ENCODE measurements around the gene LRP1B. TPM values are rescaled to one million over a fixed set of nuclear protein-coding genes. Genes with fewer than 3 reads are reported as not detected.

The LRP1B gene
- total and polyA plus RNA-seq, 2 of the 8 experiments (the other 6 are each of a cell fraction or from before 2014, with no cell fraction given), result 0.03 TPM; not detected in 1

DNA sequence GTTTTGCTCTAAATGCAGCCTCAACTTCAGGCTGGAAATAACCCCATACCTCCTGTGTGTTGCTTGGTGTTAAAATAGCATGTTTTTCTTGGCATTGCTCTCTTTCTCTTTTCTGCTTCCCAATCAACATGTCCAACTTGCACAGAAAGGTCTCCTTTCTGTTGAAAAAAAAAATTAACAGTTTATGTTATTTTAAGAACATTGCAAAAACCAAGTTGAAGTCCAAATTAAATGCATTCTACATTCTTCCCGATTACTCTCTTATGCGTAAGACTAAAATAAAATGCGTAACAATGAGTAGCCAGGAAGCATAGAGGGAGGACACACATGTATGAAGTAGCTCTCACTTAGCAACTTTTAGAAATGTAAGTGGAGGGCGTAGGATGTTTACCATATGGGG lies 1944.5 kb downstream of the LRP1B start:
- H3K9me3 ChIP-seq (ENCODE audit: insufficient read depth in 2 of 2, low read depth in 1 of 2, low read length in 1 of 2), result no peaks in the 10 kb centered on the region
- WGBS, 2 experiments (ENCODE audit: extremely low coverage in 1 of 2, insufficient coverage in 1 of 2, insufficient read length in 1 of 2, insufficient replicate concordance in 2 of 2, low coverage in 1 of 2, low lambda C conversion rate in 2 of 2, missing lambda C conversion rate in 1 of 2), result 79% methylated on average over 4 of the region's 4 CpGs; no CpG with 5 or more reads in 1 of the 2 experiments
- H2BK5ac ChIP-seq (ENCODE audit: low read depth, low read length), result no peak overlapping the region
- TF ChIP-seq TEAD4 (IDR thresholded peaks at IDR 0.05; ENCODE audit: low read depth, low read length), result no peak
- TF ChIP-seq RAD21 (IDR thresholded peaks at IDR 0.05 in 1 of 2, conservative IDR thresholded peaks at IDR 0.05 in 1 of 2; ENCODE audit: low read depth in 2 of 2, low read length in 2 of 2), result no peak
- H4K91ac ChIP-seq (replicated peaks; ENCODE audit: insufficient read length, low read length), result no peak overlapping the region
- no peak overlapping the region; a peak in 1 of 7 replicates for H3K9ac ChIP-seq (replicated peaks in 1 of 4; ENCODE audit: extremely low read depth in 1 of 4, low read depth in 3 of 4, low read length in 3 of 4)
- no peak overlapping the region for H2AK5ac ChIP-seq (ENCODE audit: low read depth, low read length)
- no peak overlapping the region for H3K56ac ChIP-seq (replicated peaks; ENCODE audit: insufficient read length, low read depth, low read length)
- no peak overlapping the region for H4K5ac ChIP-seq (ENCODE audit: insufficient read length, low read depth, low read length)
- no peak overlapping the region for H3K4ac ChIP-seq (replicated peaks; ENCODE audit: insufficient read length, low read depth, low read length)
- no peak overlapping the region for H2BK120ac ChIP-seq (replicated peaks; ENCODE audit: low read depth, low read length)
- H3K23me2 ChIP-seq (ENCODE audit: low read depth, low read length), result 0 out of 2 replicates have a peak, but pooled peaks cover 1% of the 10 kb centered on the region
- no peaks in the 10 kb centered on the region for H4K20me1 ChIP-seq (replicated peaks in 1 of 2; ENCODE audit: control insufficient read depth in 1 of 2, insufficient read depth in 2 of 2, low read length in 2 of 2)
- H3K79me1 ChIP-seq (ENCODE audit: low read depth, low read length), result no peaks in the 10 kb centered on the region
- POLR2A ChIA-PET (ENCODE audit: partially characterized antibody), result no interaction called here
- no peak overlapping the region for H2BK15ac ChIP-seq (ENCODE audit: low read length)
- H3K4me2 ChIP-seq (ENCODE audit: insufficient read depth in 1 of 2, low read depth in 2 of 2, low read length in 2 of 2), result no peak overlapping the region
- H4K8ac ChIP-seq (ENCODE audit: extremely low read depth, insufficient read depth, low read length), result no peak overlapping the region
- H3K14ac ChIP-seq (ENCODE audit: insufficient read length), result no peak overlapping the region
- H2AFZ ChIP-seq (ENCODE audit: low read length), result 0 out of 2 replicates have a peak overlapping the region, but pooled peaks have one; percentile 67
- no peak overlapping the region for H3K23ac ChIP-seq (ENCODE audit: insufficient read length)
- FAIRE-seq, result no peak
- DNase-seq (ENCODE audit: low read depth in 1 of 2, low spot score in 2 of 2), result no peak
- H3K79me2 ChIP-seq (ENCODE audit: control insufficient read depth in 1 of 2, insufficient read depth in 2 of 2, low read length in 2 of 2), result no peaks in the 10 kb centered on the region
- CTCF ChIA-PET (ENCODE audit: partially characterized antibody), result no interaction called here
- H2BK20ac ChIP-seq (ENCODE audit: low read length), result no peak overlapping the region
- no peaks in the 10 kb centered on the region for H3K4me1 ChIP-seq (replicated peaks in 1 of 4; ENCODE audit: control insufficient read depth in 3 of 4, insufficient read depth in 4 of 4, low read length in 3 of 4)
- no peak overlapping the region for H3K27ac ChIP-seq (ENCODE audit: low read depth, low read length)
- H3K27me3 ChIP-seq (replicated peaks in 1 of 4; ENCODE audit: control insufficient read depth in 3 of 4, extremely low read depth in 1 of 4, insufficient read depth in 3 of 4, low read length in 3 of 4), result no peaks in the 10 kb centered on the region
- H3K18ac ChIP-seq (ENCODE audit: extremely low read depth, low read length), result no peak overlapping the region
- H3K4me3 ChIP-seq (ENCODE audit: extremely low read depth in 1 of 4, insufficient read depth in 2 of 4, low read depth in 3 of 4, low read length in 4 of 4), result no peak overlapping the region
- H2BK12ac ChIP-seq (ENCODE audit: low read depth, low read length), result no peak overlapping the region
- no peaks in the 10 kb centered on the region for H3K36me3 ChIP-seq (ENCODE audit: control insufficient read depth in 2 of 4, insufficient read depth in 4 of 4, low read length in 3 of 4)

Measured in H1 (cell line).